Calu3 (cell line): ENCODE data around the gene SLC16A3. TPM values are rescaled to one million over a fixed set of nuclear protein-coding genes. Genes with fewer than 3 reads are reported as not detected.

Experiments used
- BruUV-seq: library from RNA; stranded (reverse); fragments of 400-500 nt; replicated peaks from 2 replicates; lab custom pipeline; 2021; lab: Mats Ljungman, UMichigan
- CTCF ChIA-PET: fragments of 300-600 bp; sonication (Branson Sonifier 250); formaldehyde crosslinking; loops from one replicate; lab custom pipeline; 2022; ENCODE audit warnings: antibody characterized with exemption; lab: Charles Lee
- DNase-seq: peaks from one replicate; pipeline ENCODE4 v3.0.0; 2022
- H3K27ac Mint-ChIP-seq: one replicate; pipeline ENCODE4 v1.8.0; 2022; ENCODE audit warnings: mixed read lengths; ENCODE audit not compliant: unreplicated experiment
- H3K27me3 Mint-ChIP-seq: one replicate; pipeline ENCODE4 v1.8.0; 2022; ENCODE audit warnings: mixed read lengths; ENCODE audit not compliant: unreplicated experiment
- H3K36me3 Mint-ChIP-seq: one replicate; pipeline ENCODE4 v1.8.0; 2022; ENCODE audit warnings: mild to moderate bottlenecking, moderate library complexity, mixed read lengths; ENCODE audit not compliant: insufficient read depth, unreplicated experiment
- H3K4me1 Mint-ChIP-seq: one replicate; pipeline ENCODE4 v1.8.0; 2022; ENCODE audit warnings: mild to moderate bottlenecking, low read depth, mixed read lengths; ENCODE audit not compliant: unreplicated experiment
- H3K4me3 Mint-ChIP-seq: one replicate; pipeline ENCODE4 v1.8.0; 2022; ENCODE audit warnings: mild to moderate bottlenecking, low read depth, moderate library complexity, mixed read lengths; ENCODE audit not compliant: unreplicated experiment
- H3K9me3 Mint-ChIP-seq: one replicate; pipeline ENCODE4 v1.8.0; 2022; ENCODE audit warnings: low read depth, mixed read lengths; ENCODE audit not compliant: unreplicated experiment
- CTCF ChIP-seq: fragments of 200-600 bp; IDR thresholded peaks from one replicate; pipeline ENCODE4 v1.8.0; 2022; ENCODE audit warnings: antibody characterized with exemption; ENCODE audit not compliant: unreplicated experiment
- intact Hi-C: fragments of 100-400 bp; cut with micrococcal nuclease; formaldehyde crosslinking; loops from one replicate; pipeline ENCODE4 v1.10.0; 2022; ENCODE audit not compliant: unreplicated experiment
- total RNA-seq: library from RNA; stranded (reverse); gene quantifications from 2 replicates; pipeline ENCODE4 v1.2.3, GENCODE V29; 2022

Gene SLC16A3
- total RNA-seq, 1 experiment from 2014 or later = 47.2 TPM

DNA sequence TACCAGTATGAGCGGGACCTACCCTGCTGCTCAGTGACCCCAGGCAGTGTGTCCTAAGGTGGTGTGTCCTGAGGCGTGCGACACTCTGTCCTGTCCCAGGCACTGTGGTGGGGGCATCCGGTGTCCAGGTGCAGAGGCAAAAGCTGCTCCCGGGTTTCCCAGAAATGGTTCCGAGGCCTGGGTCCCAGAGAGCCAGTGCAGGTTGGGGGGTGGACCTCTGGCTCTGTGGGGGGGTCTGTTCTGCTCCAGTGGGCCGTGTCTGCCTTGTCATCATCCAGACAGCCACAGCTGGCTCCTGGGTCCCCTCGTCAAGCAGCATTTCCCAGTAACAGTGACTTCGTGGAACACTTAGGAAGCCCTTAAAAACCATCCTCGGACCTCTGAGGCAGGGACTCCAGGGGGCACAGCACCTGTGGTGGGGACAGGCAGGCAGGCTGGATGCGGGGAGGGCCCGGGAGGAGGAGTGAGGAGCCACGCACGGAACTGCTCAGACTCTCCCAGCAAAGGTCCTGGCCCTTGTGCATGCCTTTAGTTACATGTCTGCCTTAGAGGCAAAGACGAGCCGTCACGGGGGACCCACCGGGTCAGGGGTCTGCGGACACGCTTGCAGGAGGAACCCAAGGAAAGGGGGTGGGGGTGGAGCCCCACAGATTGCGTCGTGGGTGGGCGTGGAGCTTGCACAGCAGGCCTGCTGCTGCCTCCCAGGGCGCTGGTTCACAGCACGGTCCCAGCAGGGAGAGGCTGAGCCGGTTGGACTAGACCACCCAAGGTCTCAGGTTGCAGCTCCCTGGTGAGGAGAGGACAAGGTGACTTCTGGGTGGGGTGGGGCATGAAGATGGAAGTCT, 5.6 kb downstream of the SLC16A3 start:
- Mint-ChIP-seq H3K36me3 (peaks cover 53% of the 10 kb centered on the region), H3K4me1 (peaks cover 20% of the 10 kb centered on the region), H3K27me3 (no peaks in the 10 kb centered on the region), H3K27ac (no peak overlapping the region), H3K9me3 (no peaks in the 10 kb centered on the region), H3K4me3 (peak overlapping the region; percentile 36)
- peak; percentile 66 for DNase-seq
- intact Hi-C loops = no loop called here
- no TSS peak for BruUV-seq
- TF ChIP-seq CTCF = no peak
- CTCF ChIA-PET = interaction anchor here (0.6 to 0.9 kb wide), 2 partner anchors 28 to 71 kb away, joined by 3 read pairs; no protein-coding TSS in a partner anchor

DNA sequence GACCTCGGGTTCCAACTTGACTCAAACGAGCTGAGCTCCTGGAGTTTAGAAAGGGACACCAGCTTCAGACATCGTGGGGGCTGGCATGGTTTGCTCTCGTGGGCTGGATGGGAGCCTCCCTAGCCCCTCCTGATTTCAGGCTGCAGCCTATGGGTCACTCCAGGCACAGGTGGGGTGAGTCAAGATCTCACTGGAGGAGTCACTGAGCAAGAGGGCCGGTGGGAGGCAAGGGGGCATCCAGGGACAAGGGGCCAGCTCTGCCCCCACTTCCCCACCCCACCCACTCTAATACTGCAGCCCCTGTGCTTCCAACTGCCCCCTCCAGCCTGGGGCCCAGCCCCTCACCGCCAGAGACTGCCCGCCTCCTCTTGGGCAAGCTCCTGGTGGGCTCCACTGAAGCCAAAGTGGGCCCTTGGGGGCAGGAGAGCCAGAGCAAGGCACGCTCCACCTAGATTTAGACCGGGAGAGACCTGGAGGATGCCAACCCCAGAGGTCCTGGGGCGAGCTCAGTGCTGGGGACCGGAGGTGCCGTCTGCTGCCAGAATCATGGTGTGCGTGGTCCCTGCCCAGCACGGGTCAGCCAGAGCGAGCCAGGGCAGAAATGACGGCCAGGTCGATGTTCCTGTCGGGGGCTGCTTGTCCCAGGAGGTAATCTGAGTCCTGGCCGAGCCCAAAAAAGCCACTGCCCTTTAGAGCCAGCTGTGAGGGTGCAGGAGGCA, 6.4 kb downstream of the SLC16A3 start:
- H3K27me3 Mint-ChIP-seq = no peaks in the 10 kb centered on the region
- H3K4me3 Mint-ChIP-seq = peak overlapping the region; percentile 36
- H3K4me1 Mint-ChIP-seq = peaks cover 13% of the 10 kb centered on the region
- no peaks in the 10 kb centered on the region for H3K9me3 Mint-ChIP-seq
- TF ChIP-seq CTCF = no peak
- CTCF ChIA-PET = interaction anchor here (0.6 to 1.6 kb wide), 7 partner anchors 11 to 401 kb away, joined by 3 to 6 read pairs (median 3); no protein-coding TSS in a partner anchor
- no peak for DNase-seq
- no peak overlapping the region for H3K27ac Mint-ChIP-seq
- intact Hi-C loops = no loop called here
- peaks cover 53% of the 10 kb centered on the region for H3K36me3 Mint-ChIP-seq
- BruUV-seq = no TSS peak

DNA sequence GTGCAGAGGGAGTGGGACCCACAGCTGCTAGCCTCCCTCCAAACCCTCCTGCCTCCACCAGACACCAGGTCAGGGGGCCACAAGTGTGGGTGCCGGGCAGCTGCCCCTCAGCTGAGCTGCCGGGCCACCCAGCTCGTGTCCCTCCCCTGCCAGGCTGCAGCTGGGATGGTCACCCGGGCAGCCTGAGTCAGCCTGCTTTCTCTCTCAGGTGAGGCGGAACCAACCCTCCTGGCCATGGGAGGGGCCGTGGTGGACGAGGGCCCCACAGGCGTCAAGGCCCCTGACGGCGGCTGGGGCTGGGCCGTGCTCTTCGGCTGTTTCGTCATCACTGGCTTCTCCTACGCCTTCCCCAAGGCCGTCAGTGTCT, 6.9 kb downstream of the SLC16A3 start:
- no peak overlapping the region for H3K27ac Mint-ChIP-seq
- H3K9me3 Mint-ChIP-seq = no peaks in the 10 kb centered on the region
- TF ChIP-seq CTCF = no peak
- BruUV-seq = no TSS peak
- peaks cover 13% of the 10 kb centered on the region for H3K4me1 Mint-ChIP-seq
- no peaks in the 10 kb centered on the region for H3K27me3 Mint-ChIP-seq
- H3K36me3 Mint-ChIP-seq = peaks cover 53% of the 10 kb centered on the region
- intact Hi-C loops = no loop called here
- CTCF ChIA-PET = interaction anchor here (0.6 to 1.7 kb wide), 5 partner anchors 11 to 329 kb away, joined by 3 to 10 read pairs (median 5); no protein-coding TSS in a partner anchor
- no peak for DNase-seq
- no peak overlapping the region for H3K4me3 Mint-ChIP-seq

GRCh38 chr17:82236142-82236971, 7.5 kb downstream of the SLC16A3 start:
- no TSS peak for BruUV-seq
- Mint-ChIP-seq H3K27me3 (no peaks in the 10 kb centered on the region), H3K36me3 (peaks cover 58% of the 10 kb centered on the region), H3K4me3 (no peak overlapping the region), H3K27ac (no peak overlapping the region), H3K9me3 (no peaks in the 10 kb centered on the region), H3K4me1 (peaks cover 13% of the 10 kb centered on the region)
- DNase-seq = peak; percentile 64
- intact Hi-C loops = no loop called here
- peak; percentile 86 for TF ChIP-seq CTCF
- CTCF ChIA-PET = interaction anchor here (0.6 to 1.7 kb wide), 4 partner anchors 10 to 328 kb away, joined by 3 to 10 read pairs (median 6); no protein-coding TSS in a partner anchor
